ENCODE results near the gene ZNF180. TPM values are rescaled to one million over a fixed set of nuclear protein-coding genes. Genes with fewer than 3 reads are reported as not detected.
"Not testable (repeated sequence)": the region's sequence is repeated elsewhere in the genome, so short reads cannot be mapped to it uniquely, and the experiment has no call there.

The ZNF180 gene
- total RNA-seq, 2 experiments from 2014 or later: 8.6 to 14.2 TPM

- Histone ChIP-seq H4K20me1 (ENCODE audit: insufficient read depth, low read length) (no peaks in the 10 kb centered on the region), H2AFZ (ENCODE audit: low read length) (no peak overlapping the region), H3K27ac (ENCODE audit: low read depth, low read length, poor library complexity, severe bottlenecking) (no peak overlapping the region), H3K79me2 (ENCODE audit: insufficient read depth, low read depth, low read length) (peaks cover 19% of the 10 kb centered on the region), H3K4me1 (ENCODE audit: insufficient read depth, low read length, poor library complexity, severe bottlenecking) (peaks cover 9% of the 10 kb centered on the region), H3K9me2 (ENCODE audit: insufficient read depth, low read length) (no peaks in the 10 kb centered on the region), H3K4me3 (ENCODE audit: low read depth, low read length, poor library complexity, severe bottlenecking) (peak overlapping the region; percentile 86), H3K4me2 (ENCODE audit: low read length) (peak overlapping the region; percentile 76), H3K9me3 (ENCODE audit: low read length) (peaks cover 41% of the 10 kb centered on the region), H3K36me3 (ENCODE audit: insufficient read depth, low read length) (peaks cover 54% of the 10 kb centered on the region)
- BruUV-seq (replicated peaks): no TSS peak
- TF ChIP-seq EZH2phosphoT487 (IDR thresholded peaks at IDR 0.05; ENCODE audit: borderline replicate concordance, low read depth, low read length): no peak
- no peak for TF ChIP-seq CTCF (conservative IDR thresholded peaks at IDR 0.05; ENCODE audit: low read length)
- intact Hi-C loops (cut with micrococcal nuclease; ENCODE audit: unreplicated experiment): no loop called here
- ChIA-PET CTCF (ENCODE audit: unreplicated experiment) (no interaction called here), POLR2A (no interaction called here)
- DNase-seq (ENCODE audit: low spot score): no peak
Measured at GRCh38 chr19:44498988-44499387, 1.3 kb downstream of the ZNF180 start.

GRCh38 chr19:44496711-44497110 is 3.6 kb downstream of the ZNF180 start:
- Histone ChIP-seq H3K9me2 (ENCODE audit: insufficient read depth, low read length) (no peaks in the 10 kb centered on the region), H3K4me2 (ENCODE audit: low read length) (no peak overlapping the region), H3K4me3 (ENCODE audit: low read depth, low read length, poor library complexity, severe bottlenecking) (no peak overlapping the region), H4K20me1 (ENCODE audit: insufficient read depth, low read length) (no peaks in the 10 kb centered on the region), H3K9me3 (ENCODE audit: low read length) (peaks cover 41% of the 10 kb centered on the region), H3K79me2 (ENCODE audit: insufficient read depth, low read depth, low read length) (peaks cover 19% of the 10 kb centered on the region), H3K4me1 (ENCODE audit: insufficient read depth, low read length, poor library complexity, severe bottlenecking) (peaks cover 9% of the 10 kb centered on the region), H2AFZ (ENCODE audit: low read length) (no peak overlapping the region), H3K36me3 (ENCODE audit: insufficient read depth, low read length) (peaks cover 76% of the 10 kb centered on the region), H3K27ac (ENCODE audit: low read depth, low read length, poor library complexity, severe bottlenecking) (no peak overlapping the region)
- BruUV-seq (replicated peaks): no TSS peak
- no peak for TF ChIP-seq CTCF (conservative IDR thresholded peaks at IDR 0.05; ENCODE audit: low read length)
- no peak for TF ChIP-seq EZH2phosphoT487 (IDR thresholded peaks at IDR 0.05; ENCODE audit: borderline replicate concordance, low read depth, low read length)
- ChIA-PET POLR2A (no interaction called here), CTCF (ENCODE audit: unreplicated experiment) (no interaction called here)
- intact Hi-C loops (cut with micrococcal nuclease; ENCODE audit: unreplicated experiment): no loop called here
- no peak for DNase-seq (ENCODE audit: low spot score)

- Histone ChIP-seq H3K4me3 (ENCODE audit: low read depth, low read length, poor library complexity, severe bottlenecking) (no peak overlapping the region), H3K79me2 (ENCODE audit: insufficient read depth, low read depth, low read length) (no peaks in the 10 kb centered on the region), H4K20me1 (ENCODE audit: insufficient read depth, low read length) (no peaks in the 10 kb centered on the region), H2AFZ (ENCODE audit: low read length) (no peak overlapping the region), H3K36me3 (ENCODE audit: insufficient read depth, low read length) (peaks cover 74% of the 10 kb centered on the region), H3K4me2 (ENCODE audit: low read length) (no peak overlapping the region), H3K9me2 (ENCODE audit: insufficient read depth, low read length) (no peaks in the 10 kb centered on the region), H3K9me3 (ENCODE audit: low read length) (peaks cover 84% of the 10 kb centered on the region), H3K27ac (ENCODE audit: low read depth, low read length, poor library complexity, severe bottlenecking) (no peak overlapping the region), H3K4me1 (ENCODE audit: insufficient read depth, low read length, poor library complexity, severe bottlenecking) (no peaks in the 10 kb centered on the region)
- intact Hi-C loops (cut with micrococcal nuclease; ENCODE audit: unreplicated experiment): no loop called here
- TSS peak; percentile 19 for BruUV-seq (replicated peaks)
- CTCF ChIA-PET (ENCODE audit: unreplicated experiment): no interaction called here
- DNase-seq (ENCODE audit: low spot score): peak; percentile 47
- TF ChIP-seq EZH2phosphoT487 (IDR thresholded peaks at IDR 0.05; ENCODE audit: borderline replicate concordance, low read depth, low read length): no peak
- TF ChIP-seq CTCF (conservative IDR thresholded peaks at IDR 0.05; ENCODE audit: low read length): no peak
- POLR2A ChIA-PET: no interaction called here
Measured at GRCh38 chr19:44476559-44477408, 23.5 kb downstream of the ZNF180 start.

GRCh38 chr19:44468730-44469129 is 31.6 kb downstream of the ZNF180 start:
- H3K9me2 ChIP-seq (ENCODE audit: insufficient read depth, low read length); intact Hi-C loops (cut with micrococcal nuclease; ENCODE audit: unreplicated experiment); H3K9me3 ChIP-seq (ENCODE audit: low read length); DNase-seq (ENCODE audit: low spot score); H4K20me1 ChIP-seq (ENCODE audit: insufficient read depth, low read length); H3K4me3 ChIP-seq (ENCODE audit: low read depth, low read length, poor library complexity, severe bottlenecking); H2AFZ ChIP-seq (ENCODE audit: low read length); H3K4me2 ChIP-seq (ENCODE audit: low read length); H3K36me3 ChIP-seq (ENCODE audit: insufficient read depth, low read length); H3K4me1 ChIP-seq (ENCODE audit: insufficient read depth, low read length, poor library complexity, severe bottlenecking); BruUV-seq (replicated peaks); POLR2A ChIA-PET; CTCF ChIA-PET (ENCODE audit: unreplicated experiment); H3K27ac ChIP-seq (ENCODE audit: low read depth, low read length, poor library complexity, severe bottlenecking); H3K79me2 ChIP-seq (ENCODE audit: insufficient read depth, low read depth, low read length): not testable (repeated sequence)

Measured in OCI-LY7 (cell line).